ENCODE results near the gene E4F1. TPM values are rescaled to one million over a fixed set of nuclear protein-coding genes. Genes with fewer than 3 reads are reported as not detected.

Gene E4F1
- total RNA-seq, 6 experiments from 2014 or later = 8.9 to 11.3 (median 10.4) TPM

GRCh38 chr16:2190002-2190658 is 33.3 kb upstream of the E4F1 start:
- 36% methylated on average over 2 of the region's 24 CpGs for WGBS (ENCODE audit: insufficient coverage, low coverage, low lambda C conversion rate, missing lambda C conversion rate)
- Histone ChIP-seq H3K4me1 (no peaks in the 10 kb centered on the region), H3K27ac (no peak overlapping the region), H3K4me3 (no peak overlapping the region), H3K27me3 (peaks cover 0 to under 1% of the 10 kb centered on the region in 2 donors), H3K9me3 (no peaks in the 10 kb centered on the region), H3K36me3 (no peaks in the 10 kb centered on the region)
- DNase-seq = no peak
- no peak for ATAC-seq
- no peak for TF ChIP-seq CTCF (IDR thresholded peaks at IDR 0.05)
- TF ChIP-seq POLR2A (IDR thresholded peaks at IDR 0.05) = no peak
- intact Hi-C loops (cut with DNase I) = loop anchor here (10.0 kb wide), 1 partner anchor 315 kb away; no protein-coding TSS in a partner anchor

GRCh38 chr16:2190659-2191445 is 32.5 kb upstream of the E4F1 start:
- DNase-seq (no peak), ATAC-seq (no peak)
- H3K4me3 ChIP-seq = no peak overlapping the region
- H3K27me3 ChIP-seq = peaks cover 0 to 8% of the 10 kb centered on the region in 2 donors
- intact Hi-C loops (cut with DNase I) = loop anchor here (10.0 kb wide), 1 partner anchor 314 kb away; no protein-coding TSS in a partner anchor
- H3K9me3 ChIP-seq = no peaks in the 10 kb centered on the region
- no peak overlapping the region for H3K27ac ChIP-seq
- WGBS (ENCODE audit: insufficient coverage, low coverage, low lambda C conversion rate, missing lambda C conversion rate) = 100% methylated on average over 2 of the region's 25 CpGs
- no peak for TF ChIP-seq CTCF (IDR thresholded peaks at IDR 0.05)
- TF ChIP-seq POLR2A (IDR thresholded peaks at IDR 0.05) = no peak
- H3K36me3 ChIP-seq = no peaks in the 10 kb centered on the region
- peaks cover 0 to 6% (median 0%) of the 10 kb centered on the region in 4 donors for H3K4me1 ChIP-seq

GRCh38 chr16:2191446-2191706 is 32.0 kb upstream of the E4F1 start:
- peaks cover 0 to 10% (median 0%) of the 10 kb centered on the region in 4 donors for H3K4me1 ChIP-seq
- H3K4me3 ChIP-seq = no peak overlapping the region
- H3K36me3 ChIP-seq = no peaks in the 10 kb centered on the region
- peaks cover 0 to 11% of the 10 kb centered on the region in 2 donors for H3K27me3 ChIP-seq
- intact Hi-C loops (cut with DNase I) = loop anchor here (10.0 kb wide), 1 partner anchor 313 kb away; no protein-coding TSS in a partner anchor
- no peaks in the 10 kb centered on the region for H3K9me3 ChIP-seq
- no peak overlapping the region for H3K27ac ChIP-seq
- no peak for ATAC-seq
- DNase-seq = no peak
- TF ChIP-seq CTCF (IDR thresholded peaks at IDR 0.05) (no peak), POLR2A (IDR thresholded peaks at IDR 0.05) (no peak)
- 74% methylated on average over 4 of the region's 11 CpGs for WGBS (ENCODE audit: insufficient coverage, low coverage, low lambda C conversion rate, missing lambda C conversion rate)

- no peak for TF ChIP-seq CTCF (IDR thresholded peaks at IDR 0.05)
- TF ChIP-seq POLR2A (IDR thresholded peaks at IDR 0.05) = no peak
- DNase-seq = no peak
- ATAC-seq = no peak
- 45% methylated on average over 4 of the region's 16 CpGs for WGBS (ENCODE audit: insufficient coverage, low coverage, low lambda C conversion rate, missing lambda C conversion rate)
- H3K4me3 ChIP-seq = no peak overlapping the region
- no peaks in the 10 kb centered on the region for H3K9me3 ChIP-seq
- intact Hi-C loops (cut with DNase I) = loop anchor here (10.0 kb wide), 1 partner anchor 311 kb away; no protein-coding TSS in a partner anchor
- H3K27ac ChIP-seq = no peak overlapping the region
- peaks cover 0 to 11% of the 10 kb centered on the region in 2 donors for H3K27me3 ChIP-seq
- peaks cover 0 to 10% (median 0%) of the 10 kb centered on the region in 4 donors for H3K4me1 ChIP-seq
- no peaks in the 10 kb centered on the region for H3K36me3 ChIP-seq
Measured at GRCh38 chr16:2194166-2194834, 29.1 kb upstream of the E4F1 start.
